ENCODE results near the gene SOX6.

SOX6 gene

DNA sequence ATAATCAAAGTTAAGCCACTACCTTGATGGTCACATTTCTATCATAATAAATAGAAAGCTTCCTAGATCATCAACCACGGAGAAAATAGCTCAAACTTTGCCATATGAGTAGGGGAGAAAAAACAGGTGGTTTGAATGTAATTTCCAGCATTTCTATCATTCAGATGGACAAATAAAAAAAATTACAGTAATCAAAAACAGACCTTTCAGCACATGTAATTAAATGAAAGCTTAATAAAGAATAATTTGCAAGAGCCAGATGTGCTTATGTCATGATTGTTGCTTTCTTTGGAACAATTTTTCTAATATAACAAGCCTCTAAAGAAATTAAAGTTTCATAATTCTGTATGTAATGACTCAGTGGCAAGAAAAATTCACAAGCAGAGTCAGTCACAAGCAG is 297.0 kb downstream of the SOX6 start:
- no peak overlapping the region for H3K4me3 ChIP-seq (ENCODE audit: low read depth, low read length)
- TF ChIP-seq, protein P1, sequence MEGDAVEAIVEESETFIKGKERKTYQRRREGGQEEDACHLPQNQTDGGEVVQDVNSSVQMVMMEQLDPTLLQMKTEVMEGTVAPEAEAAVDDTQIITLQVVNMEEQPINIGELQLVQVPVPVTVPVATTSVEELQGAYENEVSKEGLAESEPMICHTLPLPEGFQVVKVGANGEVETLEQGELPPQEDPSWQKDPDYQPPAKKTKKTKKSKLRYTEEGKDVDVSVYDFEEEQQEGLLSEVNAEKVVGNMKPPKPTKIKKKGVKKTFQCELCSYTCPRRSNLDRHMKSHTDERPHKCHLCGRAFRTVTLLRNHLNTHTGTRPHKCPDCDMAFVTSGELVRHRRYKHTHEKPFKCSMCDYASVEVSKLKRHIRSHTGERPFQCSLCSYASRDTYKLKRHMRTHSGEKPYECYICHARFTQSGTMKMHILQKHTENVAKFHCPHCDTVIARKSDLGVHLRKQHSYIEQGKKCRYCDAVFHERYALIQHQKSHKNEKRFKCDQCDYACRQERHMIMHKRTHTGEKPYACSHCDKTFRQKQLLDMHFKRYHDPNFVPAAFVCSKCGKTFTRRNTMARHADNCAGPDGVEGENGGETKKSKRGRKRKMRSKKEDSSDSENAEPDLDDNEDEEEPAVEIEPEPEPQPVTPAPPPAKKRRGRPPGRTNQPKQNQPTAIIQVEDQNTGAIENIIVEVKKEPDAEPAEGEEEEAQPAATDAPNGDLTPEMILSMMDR (IDR thresholded peaks at IDR 0.05; ENCODE audit: low read depth, low read length, missing control alignments): no peak
- DNase-seq (ENCODE audit: low read depth): no peak
- in situ Hi-C loops (cut with HindIII; ENCODE audit: low sequenced_read_pairs): no loop called here

GRCh38 chr11:16058671-16059070 is 297.7 kb downstream of the SOX6 start:
- in situ Hi-C loops (cut with HindIII; ENCODE audit: low sequenced_read_pairs): no loop called here
- TF ChIP-seq, protein P1 (IDR thresholded peaks at IDR 0.05; ENCODE audit: low read depth, low read length, missing control alignments): no peak
- no peak for DNase-seq (ENCODE audit: low read depth)
- no peak overlapping the region for H3K4me3 ChIP-seq (ENCODE audit: low read depth, low read length)

DNA sequence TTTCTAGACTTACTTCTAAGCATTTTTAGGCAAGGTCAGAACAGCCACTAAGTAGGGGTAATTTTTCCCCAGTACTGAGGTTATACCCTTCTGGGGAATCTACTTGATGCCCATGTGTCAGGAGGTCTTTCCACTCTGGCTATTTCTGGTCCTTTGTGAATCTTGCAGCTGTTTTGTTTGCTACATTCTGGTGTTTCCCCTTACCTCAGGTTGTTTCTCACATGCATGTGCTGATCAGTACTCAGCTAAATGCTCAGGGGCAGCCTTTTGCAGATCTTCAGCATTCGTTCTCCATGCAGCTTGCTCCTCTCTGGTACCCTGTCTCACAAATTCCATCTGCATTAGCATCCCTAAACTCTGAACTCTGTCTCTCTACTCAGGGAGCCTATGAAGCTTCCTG is 303.6 kb downstream of the SOX6 start:
- DNase-seq (ENCODE audit: low read depth): no peak
- no peak overlapping the region for H3K4me3 ChIP-seq (ENCODE audit: low read depth, low read length)
- in situ Hi-C loops (cut with HindIII; ENCODE audit: low sequenced_read_pairs): no loop called here
- TF ChIP-seq, protein P1 (IDR thresholded peaks at IDR 0.05; ENCODE audit: low read depth, low read length, missing control alignments): no peak

GRCh38 chr11:16049611-16050010 is 306.7 kb downstream of the SOX6 start:
- no peak for DNase-seq (ENCODE audit: low read depth)
- TF ChIP-seq, protein P1 (IDR thresholded peaks at IDR 0.05; ENCODE audit: low read depth, low read length, missing control alignments): no peak
- no peak overlapping the region for H3K4me3 ChIP-seq (ENCODE audit: low read depth, low read length)
- in situ Hi-C loops (cut with HindIII; ENCODE audit: low sequenced_read_pairs): no loop called here

DNA sequence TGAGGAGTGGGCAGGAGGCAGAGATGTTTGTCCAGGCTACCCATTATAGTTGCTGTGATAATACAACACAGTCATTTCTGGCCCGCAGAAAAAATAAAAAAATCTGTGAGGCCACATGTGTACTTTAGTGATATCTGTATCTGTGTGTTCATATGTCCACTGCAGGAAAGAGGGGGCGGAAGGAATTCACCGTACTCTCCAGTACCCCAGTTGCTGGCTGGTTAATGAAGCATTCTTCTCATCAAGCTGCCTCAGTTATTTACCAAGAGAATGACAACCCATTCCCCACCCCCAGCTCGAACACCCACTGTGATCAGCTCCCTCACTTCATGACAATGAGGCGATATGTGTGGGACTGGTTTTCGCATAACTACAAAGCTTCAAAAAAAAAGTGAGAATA is 309.3 kb downstream of the SOX6 start:
- no peak for DNase-seq (ENCODE audit: low read depth)

DNA sequence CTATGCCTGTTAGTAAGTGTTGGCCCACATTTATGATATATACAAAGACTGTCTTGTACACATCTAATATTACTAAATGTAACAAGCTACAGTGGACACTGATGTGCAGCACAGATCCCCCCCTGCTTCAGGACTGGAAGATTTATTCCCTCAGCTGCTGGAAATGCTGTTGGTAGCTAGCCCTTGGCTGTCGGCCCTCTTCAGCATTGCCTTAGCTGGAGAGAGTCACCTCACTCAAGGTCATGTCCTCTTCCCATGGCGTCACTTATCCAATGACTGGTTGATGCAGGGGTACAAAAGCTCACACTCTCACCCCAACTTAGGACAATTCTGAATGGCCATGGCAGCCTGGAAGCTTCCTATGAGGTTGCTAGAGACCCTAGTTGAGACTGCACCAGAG is 312.7 kb downstream of the SOX6 start:
- no peak for DNase-seq (ENCODE audit: low read depth)
- no peak overlapping the region for H3K4me3 ChIP-seq (ENCODE audit: low read depth, low read length)
- TF ChIP-seq, protein P1 (IDR thresholded peaks at IDR 0.05; ENCODE audit: low read depth, low read length, missing control alignments): no peak
- in situ Hi-C loops (cut with HindIII; ENCODE audit: low sequenced_read_pairs): no loop called here

More for the DNA sequence above, 309.3 kb downstream of the SOX6 start:
- no peak overlapping the region for H3K4me3 ChIP-seq (ENCODE audit: low read depth, low read length)
- TF ChIP-seq, protein P1 (IDR thresholded peaks at IDR 0.05; ENCODE audit: low read depth, low read length, missing control alignments): no peak
- in situ Hi-C loops (cut with HindIII; ENCODE audit: low sequenced_read_pairs): no loop called here

GRCh38 chr11:16041207-16041606 is 315.1 kb downstream of the SOX6 start:
- no peak for DNase-seq (ENCODE audit: low read depth)
- no peak overlapping the region for H3K4me3 ChIP-seq (ENCODE audit: low read depth, low read length)
- TF ChIP-seq, protein P1 (IDR thresholded peaks at IDR 0.05; ENCODE audit: low read depth, low read length, missing control alignments): no peak
- in situ Hi-C loops (cut with HindIII; ENCODE audit: low sequenced_read_pairs): no loop called here
